HUES6 (cell line): ENCODE results near the gene DNAJC8.

Experiments used
- H3K27ac ChIP-seq: 2 replicates; pipeline ENCODE4 v1.7.0; 2013; ENCODE audit warnings: low read depth, mild to moderate bottlenecking, low read length, inconsistent platforms
- H3K27me3 ChIP-seq: 2 replicates; pipeline ENCODE4 v1.6.1; 2013; ENCODE audit warnings: low read length; ENCODE audit not compliant: control insufficient read depth, insufficient read depth
- H3K36me3 ChIP-seq: 2 replicates; pipeline ENCODE4 v1.6.1; 2013; ENCODE audit warnings: low read length; ENCODE audit not compliant: control insufficient read depth, insufficient read depth
- H3K4me1 ChIP-seq: 2 replicates; pipeline ENCODE4 v1.6.1; 2013; ENCODE audit warnings: low read length; ENCODE audit not compliant: control insufficient read depth, insufficient read depth
- H3K4me3 ChIP-seq: 2 replicates; pipeline ENCODE4 v1.5.1; 2013; ENCODE audit warnings: low read depth, low read length
- H3K9ac ChIP-seq: one replicate; pipeline ENCODE4 v1.6.1; 2013; ENCODE audit warnings: mild to moderate bottlenecking, low read length
- H3K9me3 ChIP-seq: 2 replicates; pipeline ENCODE4 v1.6.1; 2013; ENCODE audit warnings: low read depth, low read length; ENCODE audit not compliant: control insufficient read depth, insufficient read depth

Gene DNAJC8

DNA sequence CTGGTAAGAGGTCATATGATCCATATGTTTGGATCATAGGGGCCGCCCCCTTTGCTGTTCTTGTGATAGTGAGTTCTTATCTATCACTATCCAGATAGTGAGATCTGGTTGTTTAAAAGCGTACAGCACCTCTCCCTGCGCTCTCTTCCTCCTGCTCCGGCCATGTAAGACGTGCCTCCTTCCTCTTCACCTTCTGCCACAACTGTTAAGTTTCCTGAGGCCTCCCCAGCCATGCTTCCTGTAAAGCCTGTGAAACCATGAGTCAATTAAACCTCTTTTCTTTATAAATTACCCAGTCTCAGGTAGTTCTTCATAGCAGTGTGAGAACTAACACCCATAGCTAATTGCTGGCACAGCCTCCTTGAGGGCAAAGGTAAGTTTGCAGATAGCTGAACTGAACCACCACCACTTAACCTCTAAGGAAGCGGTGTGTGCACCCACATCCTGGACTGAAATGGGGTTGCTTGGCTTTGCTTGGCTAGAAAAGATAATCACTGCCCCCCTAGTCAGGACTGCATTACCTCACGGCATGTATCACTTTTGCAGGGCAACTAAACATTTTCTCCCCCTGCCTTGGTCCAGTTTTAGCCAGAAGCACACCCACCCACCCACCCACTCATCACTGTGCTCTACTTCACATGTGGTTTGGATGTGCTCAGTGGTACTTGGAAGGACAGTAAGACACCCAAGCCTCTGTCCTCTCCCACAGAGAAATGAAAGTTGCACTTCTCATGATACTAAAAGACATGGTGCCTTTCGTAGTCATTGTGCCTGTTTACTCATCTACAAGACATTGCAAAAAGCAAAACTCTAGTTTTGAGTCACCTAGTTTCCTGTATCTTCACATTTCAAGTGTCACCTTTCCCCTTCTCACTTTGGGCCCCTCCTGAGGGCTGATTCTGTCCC lies 33.2 kb downstream of the DNAJC8 start:
- H3K4me3 ChIP-seq: no peak overlapping the region
- H3K9ac ChIP-seq: no peak overlapping the region
- peaks cover 26% of the 10 kb centered on the region for H3K4me1 ChIP-seq
- no peaks in the 10 kb centered on the region for H3K27me3 ChIP-seq
- no peak overlapping the region for H3K27ac ChIP-seq
- no peaks in the 10 kb centered on the region for H3K9me3 ChIP-seq
- H3K36me3 ChIP-seq: peaks cover 59% of the 10 kb centered on the region

GRCh38 chr1:28197682-28198415 lies 35.0 kb downstream of the DNAJC8 start:
- no peak overlapping the region for H3K4me3 ChIP-seq
- no peak overlapping the region for H3K27ac ChIP-seq
- peaks cover 41% of the 10 kb centered on the region for H3K4me1 ChIP-seq

DNA sequence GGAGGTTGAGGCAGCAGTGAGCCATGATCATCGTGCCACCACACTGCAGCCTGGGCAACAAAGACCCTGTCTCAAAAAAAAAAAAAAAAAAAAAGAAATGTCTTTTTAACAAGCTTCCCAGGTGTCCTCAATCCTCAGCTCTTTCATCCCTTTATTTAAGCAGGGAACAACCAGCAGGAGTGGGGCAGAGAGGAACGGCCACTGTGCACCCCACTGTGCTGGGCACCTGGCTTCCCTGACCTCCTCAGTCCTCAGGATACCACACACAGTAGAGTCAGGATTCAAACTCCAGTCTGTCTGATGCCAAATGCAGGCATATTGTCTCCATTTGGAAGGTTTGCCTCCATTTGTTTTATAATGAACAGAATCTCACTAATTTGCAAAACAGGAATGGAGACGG lies 36.5 kb downstream of the DNAJC8 start:
- H3K4me1 ChIP-seq: peaks cover 41% of the 10 kb centered on the region
- H3K4me3 ChIP-seq: no peak overlapping the region
- H3K9me3 ChIP-seq: no peaks in the 10 kb centered on the region
- H3K27ac ChIP-seq: no peak overlapping the region
- peaks cover 34% of the 10 kb centered on the region for H3K36me3 ChIP-seq
- no peak overlapping the region for H3K9ac ChIP-seq
- H3K27me3 ChIP-seq: no peaks in the 10 kb centered on the region

More at GRCh38 chr1:28197682-28198415, 35.0 kb downstream of the DNAJC8 start:
- no peaks in the 10 kb centered on the region for H3K9me3 ChIP-seq
- no peaks in the 10 kb centered on the region for H3K27me3 ChIP-seq
- peaks cover 41% of the 10 kb centered on the region for H3K36me3 ChIP-seq
- no peak overlapping the region for H3K9ac ChIP-seq

DNA sequence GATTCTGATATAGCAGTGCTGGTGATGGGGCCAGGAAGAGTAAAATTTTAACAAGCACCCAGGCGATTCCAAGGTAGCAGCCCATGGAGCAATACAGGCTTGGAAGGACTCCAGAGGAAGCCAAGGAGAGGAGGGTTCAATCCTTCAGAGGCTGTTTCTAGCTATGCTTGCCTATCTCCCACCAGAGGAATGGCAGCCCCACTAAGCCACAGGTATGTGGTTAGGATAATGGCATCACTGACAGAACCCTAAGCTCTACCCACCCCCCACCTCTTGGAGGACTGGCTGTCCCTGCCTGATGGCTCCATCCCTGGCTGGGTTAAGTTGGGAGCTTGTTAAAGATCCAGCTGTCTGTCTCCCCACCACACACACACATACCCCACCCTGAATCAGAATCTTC lies 37.0 kb downstream of the DNAJC8 start:
- H3K9ac ChIP-seq: no peak overlapping the region

DNA sequence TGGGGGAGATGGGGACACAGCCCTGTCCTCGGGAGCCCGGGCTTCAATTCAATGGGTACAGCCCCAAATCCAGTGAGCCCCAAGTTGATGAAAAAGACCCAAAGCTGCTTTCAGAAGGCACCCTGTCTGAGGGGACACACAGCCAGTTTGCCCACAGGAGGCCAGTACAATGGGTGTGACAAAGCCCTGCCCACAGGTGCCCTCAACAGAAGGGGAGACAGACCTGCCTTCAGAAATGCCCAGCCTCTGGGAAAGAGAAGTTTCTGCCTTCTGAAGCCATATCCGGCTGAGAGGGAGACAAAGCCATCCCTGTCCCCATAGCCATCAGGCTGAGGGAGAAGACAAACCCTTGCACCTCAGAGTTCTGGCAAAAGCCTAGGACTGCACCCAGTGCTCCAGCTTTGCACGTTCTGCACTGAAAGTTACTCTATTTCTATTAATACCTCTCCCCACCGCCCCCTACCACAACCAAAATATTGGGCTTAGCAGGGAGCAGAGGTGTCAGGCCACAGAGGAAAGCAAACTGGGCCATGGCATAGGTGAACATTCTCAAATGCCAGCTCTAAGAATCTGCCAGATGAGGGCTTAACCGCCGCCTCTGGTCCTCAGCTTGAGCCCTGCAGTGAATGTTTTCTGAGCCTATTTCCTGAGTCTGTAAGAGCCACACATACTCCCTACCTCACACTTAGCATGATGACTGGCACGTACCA lies 38.3 kb downstream of the DNAJC8 start:
- H3K27ac ChIP-seq: no peak overlapping the region
- H3K36me3 ChIP-seq: peaks cover 16% of the 10 kb centered on the region
- H3K4me3 ChIP-seq: no peak overlapping the region
- H3K27me3 ChIP-seq: no peaks in the 10 kb centered on the region
- H3K9me3 ChIP-seq: no peaks in the 10 kb centered on the region
- peaks cover 46% of the 10 kb centered on the region for H3K4me1 ChIP-seq
- no peak overlapping the region for H3K9ac ChIP-seq

More for the DNA sequence above, 37.0 kb downstream of the DNAJC8 start:
- no peak overlapping the region for H3K27ac ChIP-seq
- no peaks in the 10 kb centered on the region for H3K9me3 ChIP-seq
- H3K4me1 ChIP-seq: peaks cover 46% of the 10 kb centered on the region
- H3K4me3 ChIP-seq: no peak overlapping the region
- no peaks in the 10 kb centered on the region for H3K27me3 ChIP-seq
- H3K36me3 ChIP-seq: peaks cover 28% of the 10 kb centered on the region

DNA sequence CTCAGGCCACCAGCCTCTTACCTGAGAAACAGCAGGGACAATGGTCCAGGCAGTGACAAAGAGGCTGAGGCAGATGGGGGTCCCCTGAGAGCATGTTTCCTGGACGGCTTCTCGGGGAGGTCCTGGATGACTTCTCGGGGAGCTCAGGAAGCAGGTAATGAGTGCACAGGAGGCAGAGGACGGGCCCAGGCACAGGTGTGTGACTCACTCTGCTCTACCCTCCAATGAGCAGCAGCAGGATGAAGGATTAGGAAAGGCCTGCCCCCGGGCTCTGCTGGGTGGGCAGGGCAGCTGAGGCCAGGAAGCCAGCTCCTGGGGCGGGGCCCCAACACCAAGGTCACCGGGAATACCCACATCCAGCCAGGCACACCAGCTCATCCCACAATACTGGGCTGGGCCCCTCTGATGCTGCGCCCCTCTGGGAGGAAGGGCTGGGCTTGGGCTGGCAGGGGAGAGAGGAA lies 39.1 kb downstream of the DNAJC8 start:
- H3K9me3 ChIP-seq: no peaks in the 10 kb centered on the region
- peak overlapping the region; percentile 22; the same call in 1 of the 2 replicates for H3K4me3 ChIP-seq
- no peak overlapping the region for H3K9ac ChIP-seq
- no peak overlapping the region for H3K27ac ChIP-seq
- peaks cover 46% of the 10 kb centered on the region for H3K4me1 ChIP-seq
- no peaks in the 10 kb centered on the region for H3K27me3 ChIP-seq
- peaks cover 8% of the 10 kb centered on the region for H3K36me3 ChIP-seq

DNA sequence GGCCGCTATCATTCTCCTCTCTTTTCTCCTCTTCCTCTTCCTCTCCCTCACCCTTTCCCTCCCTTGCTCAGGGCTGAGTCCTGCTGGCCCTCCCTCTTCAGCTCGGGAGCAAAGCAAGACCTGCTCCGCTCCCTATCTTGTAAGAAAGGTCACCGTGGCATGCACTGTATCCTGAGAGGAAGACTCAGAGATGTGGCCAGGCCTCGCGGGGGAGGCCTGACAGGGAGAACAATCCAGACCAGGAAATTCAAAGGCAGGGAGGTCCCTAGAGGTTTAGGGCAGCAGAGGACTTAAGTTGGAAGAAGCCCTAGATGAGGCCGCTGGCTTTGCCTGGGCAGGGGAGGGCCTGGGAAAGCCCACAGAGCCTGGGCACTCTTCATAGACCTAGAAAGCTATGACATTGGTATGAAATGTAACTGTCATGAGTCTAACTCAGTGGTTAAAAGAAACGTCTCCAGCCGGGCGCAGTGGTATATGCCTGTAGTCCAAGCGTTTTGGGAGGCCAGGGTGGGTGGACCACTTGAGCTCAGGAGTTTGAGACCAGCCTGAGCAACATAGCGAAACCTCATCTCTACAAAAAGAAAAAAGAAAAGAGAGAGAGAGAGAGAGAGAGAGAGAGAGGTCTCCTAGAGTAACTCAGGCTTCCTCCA lies 41.7 kb downstream of the DNAJC8 start:
- no peak overlapping the region for H3K27ac ChIP-seq
- no peaks in the 10 kb centered on the region for H3K36me3 ChIP-seq
- peaks cover 27% of the 10 kb centered on the region for H3K4me1 ChIP-seq
- H3K4me3 ChIP-seq: no peak overlapping the region
- H3K9me3 ChIP-seq: no peaks in the 10 kb centered on the region
- H3K9ac ChIP-seq: no peak overlapping the region
- no peaks in the 10 kb centered on the region for H3K27me3 ChIP-seq

GRCh38 chr1:28190337-28190979 lies 42.4 kb downstream of the DNAJC8 start:
- H3K9ac ChIP-seq: no peak overlapping the region
- H3K4me3 ChIP-seq: no peak overlapping the region
- no peaks in the 10 kb centered on the region for H3K27me3 ChIP-seq
- H3K9me3 ChIP-seq: no peaks in the 10 kb centered on the region
- no peaks in the 10 kb centered on the region for H3K36me3 ChIP-seq
- no peak overlapping the region for H3K27ac ChIP-seq
- peaks cover 21% of the 10 kb centered on the region for H3K4me1 ChIP-seq

GRCh38 chr1:28185071-28185470 lies 47.8 kb downstream of the DNAJC8 start:
- no peak overlapping the region for H3K9ac ChIP-seq
- no peaks in the 10 kb centered on the region for H3K9me3 ChIP-seq
- H3K4me3 ChIP-seq: no peak overlapping the region
- H3K4me1 ChIP-seq: no peaks in the 10 kb centered on the region
- H3K27me3 ChIP-seq: no peaks in the 10 kb centered on the region
- H3K36me3 ChIP-seq: no peaks in the 10 kb centered on the region
- no peak overlapping the region for H3K27ac ChIP-seq
